SKM-1 treated with dmso at 0.1 percent for 144 hours (cell line): ENCODE data around the gene ANKRD13A.
"Not testable (repeated sequence)": the region's sequence is repeated elsewhere in the genome, so short reads cannot be mapped to it uniquely, and the experiment has no call there.

ENCODE experiments used
- DNase-seq: peaks from one replicate; lab custom pipeline; 2025; ENCODE audit not compliant: unreplicated experiment; lab: John Stamatoyannopoulos, UW

Gene ANKRD13A

DNA sequence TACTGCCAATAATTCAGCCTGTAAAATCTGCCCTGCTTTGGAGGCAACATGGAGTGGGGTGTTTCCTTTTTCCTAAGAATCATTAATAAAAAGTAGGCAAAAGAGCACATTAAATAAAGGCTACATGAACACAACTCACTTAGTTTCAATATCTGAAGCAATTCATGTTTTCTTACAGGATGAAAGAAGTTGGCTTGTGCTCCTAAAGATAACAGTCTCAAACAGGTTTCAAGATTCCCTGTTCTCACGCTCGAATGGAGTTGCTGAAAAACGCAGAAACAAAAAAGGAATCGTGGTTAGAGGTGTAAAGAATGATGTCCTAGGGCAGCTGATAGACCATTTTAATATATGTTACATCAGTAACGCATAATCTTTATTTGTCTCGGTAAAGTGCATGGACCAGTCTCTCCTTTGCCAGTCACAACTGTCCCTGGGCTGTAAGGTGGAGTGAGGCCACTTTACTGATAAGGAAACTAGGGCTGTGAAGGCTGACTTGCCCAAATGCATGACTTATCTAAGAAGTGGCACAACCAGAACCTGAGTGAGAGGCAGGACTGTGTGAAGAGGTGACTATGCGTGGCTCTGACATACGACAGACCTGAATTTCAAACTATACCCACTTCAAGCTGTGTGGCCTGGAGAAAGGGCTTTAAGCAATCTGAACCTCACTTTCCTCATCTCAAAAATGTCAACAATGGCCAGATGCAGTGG is 15.6 kb upstream of the ANKRD13A start:
- no peak for DNase-seq

DNA sequence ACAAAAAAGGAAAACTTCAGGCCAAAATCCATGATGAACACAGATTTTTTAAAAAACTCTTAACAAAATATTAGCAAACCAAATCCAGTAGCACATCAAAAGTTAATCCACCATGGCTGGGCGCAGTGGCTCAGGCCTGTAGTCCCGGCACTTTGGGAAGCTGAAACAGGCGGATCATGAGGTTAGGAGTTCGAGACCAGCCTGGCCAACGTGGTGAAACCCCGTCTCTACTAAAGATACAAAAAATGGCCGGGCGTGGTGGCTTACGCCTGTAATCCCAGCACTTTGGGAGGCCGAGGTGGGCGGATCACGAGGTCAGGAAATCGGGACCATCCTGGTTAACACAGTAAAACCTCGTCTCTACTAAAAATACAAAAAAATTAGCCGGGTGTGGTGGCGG is 13.0 kb upstream of the ANKRD13A start:
- not testable (repeated sequence) for DNase-seq

DNA sequence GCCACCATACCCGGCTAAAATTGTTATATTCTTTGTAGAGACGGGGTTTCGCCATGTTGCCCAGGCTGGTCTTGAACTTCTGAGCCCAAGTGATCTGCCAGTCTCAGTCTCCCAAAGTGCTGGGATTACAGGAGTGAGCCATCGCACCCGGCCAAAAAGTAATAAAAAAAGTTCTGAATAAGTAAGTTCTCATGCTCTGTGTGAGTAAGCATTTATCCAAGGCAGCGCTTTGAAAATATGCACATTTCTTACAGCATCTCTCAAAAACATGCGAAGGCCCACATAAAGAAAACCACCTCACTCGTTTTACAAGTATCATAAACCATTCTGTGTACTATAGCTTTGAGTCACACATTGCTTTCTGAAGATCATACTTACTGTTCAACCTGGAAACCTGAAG is 11.6 kb upstream of the ANKRD13A start:
- DNase-seq: no peak

DNA sequence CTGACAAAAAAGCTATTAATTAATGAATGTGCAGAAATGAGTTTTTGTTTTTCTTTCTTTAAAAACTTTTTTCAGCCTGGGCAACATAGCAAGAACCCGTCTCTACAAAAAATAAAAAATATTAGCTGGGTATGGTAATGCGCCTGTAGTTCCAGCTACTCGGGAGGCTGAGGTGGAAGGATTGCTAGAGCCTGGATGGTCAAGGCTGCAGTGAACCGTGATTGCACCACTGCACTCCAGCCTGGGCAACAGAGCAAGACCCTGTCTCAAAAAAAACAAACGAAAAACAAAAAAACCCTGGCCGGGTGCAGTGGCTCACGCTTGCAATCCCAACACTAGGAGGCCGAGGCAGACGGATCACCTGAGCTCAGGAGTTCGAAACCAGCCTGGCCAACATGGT is 11.0 kb upstream of the ANKRD13A start:
- no peak for DNase-seq

DNA sequence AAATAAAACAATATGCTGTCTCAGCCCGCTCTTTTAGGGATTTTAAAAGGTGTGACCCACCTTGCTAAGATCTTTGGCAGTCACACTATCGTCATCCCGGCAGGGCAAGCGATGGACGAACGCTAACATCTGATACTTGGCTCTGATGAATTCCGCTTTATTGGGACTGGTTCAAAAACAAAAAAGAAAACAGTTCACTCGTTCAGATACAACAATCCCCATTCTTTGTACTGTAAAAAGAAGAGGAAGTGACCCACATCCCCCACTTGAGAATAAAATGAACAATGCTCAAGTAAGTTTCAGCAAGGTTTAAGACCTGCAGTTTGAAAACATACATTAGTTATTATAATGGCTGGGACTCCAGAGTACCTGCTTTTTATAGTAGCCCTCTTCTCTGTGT is 10.3 kb upstream of the ANKRD13A start:
- no peak for DNase-seq

DNA sequence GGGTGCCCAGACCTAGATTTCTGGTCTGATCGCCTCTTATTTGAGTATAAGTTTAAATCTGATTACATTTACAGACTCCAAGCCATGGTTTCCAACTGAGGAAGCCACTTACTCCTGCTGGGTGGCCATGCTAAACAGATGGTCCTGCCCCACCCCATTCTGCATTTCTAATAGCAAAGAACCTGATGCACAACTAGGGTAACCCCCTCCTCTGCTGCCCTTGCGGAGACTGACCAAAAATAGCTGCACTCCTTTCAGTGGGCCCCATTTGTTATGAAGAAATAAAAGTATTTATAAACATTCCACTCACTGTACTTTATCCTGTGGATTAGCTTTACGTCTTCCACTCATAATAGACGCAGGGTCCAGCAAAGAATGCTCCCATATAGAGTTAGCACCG is 9.8 kb upstream of the ANKRD13A start:
- no peak for DNase-seq

DNA sequence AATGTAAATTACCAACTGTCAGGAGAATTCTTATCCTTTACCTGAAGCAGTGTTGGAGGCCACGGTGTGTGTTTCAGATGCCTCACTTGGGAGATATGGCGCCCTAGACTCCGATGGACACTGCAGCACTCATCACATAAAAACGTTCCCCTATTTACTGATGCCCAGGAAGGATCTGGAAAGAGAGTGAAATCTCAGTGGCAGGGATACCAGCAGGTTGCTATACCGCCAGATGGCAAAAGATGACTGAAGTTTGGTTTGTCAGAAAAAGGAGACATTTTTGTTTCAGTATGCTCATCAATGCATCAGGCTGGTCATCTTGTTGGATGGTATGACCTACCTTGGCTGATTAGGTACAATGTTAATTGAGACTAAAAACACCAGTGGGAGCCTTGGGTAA is 7.6 kb upstream of the ANKRD13A start:
- no peak for DNase-seq

DNA sequence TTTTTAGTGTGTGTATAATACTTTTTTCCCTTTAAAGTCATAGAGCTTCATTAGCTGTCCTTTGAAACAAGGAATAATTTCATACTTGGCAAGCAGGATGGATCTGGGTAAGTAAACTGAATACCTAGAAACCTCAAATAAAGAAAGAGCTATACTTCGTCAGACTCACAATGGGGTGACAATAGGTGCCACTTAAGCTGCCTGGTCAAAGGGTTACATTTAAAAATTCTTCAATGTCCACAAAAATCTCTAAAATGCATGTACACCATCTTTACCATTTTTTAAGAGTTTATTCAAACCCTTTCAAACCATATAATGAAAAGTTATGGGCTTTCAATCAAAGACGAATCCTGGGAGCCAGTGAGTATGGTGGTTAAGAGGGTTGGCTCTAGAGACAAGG is 6.1 kb upstream of the ANKRD13A start:
- no peak for DNase-seq

DNA sequence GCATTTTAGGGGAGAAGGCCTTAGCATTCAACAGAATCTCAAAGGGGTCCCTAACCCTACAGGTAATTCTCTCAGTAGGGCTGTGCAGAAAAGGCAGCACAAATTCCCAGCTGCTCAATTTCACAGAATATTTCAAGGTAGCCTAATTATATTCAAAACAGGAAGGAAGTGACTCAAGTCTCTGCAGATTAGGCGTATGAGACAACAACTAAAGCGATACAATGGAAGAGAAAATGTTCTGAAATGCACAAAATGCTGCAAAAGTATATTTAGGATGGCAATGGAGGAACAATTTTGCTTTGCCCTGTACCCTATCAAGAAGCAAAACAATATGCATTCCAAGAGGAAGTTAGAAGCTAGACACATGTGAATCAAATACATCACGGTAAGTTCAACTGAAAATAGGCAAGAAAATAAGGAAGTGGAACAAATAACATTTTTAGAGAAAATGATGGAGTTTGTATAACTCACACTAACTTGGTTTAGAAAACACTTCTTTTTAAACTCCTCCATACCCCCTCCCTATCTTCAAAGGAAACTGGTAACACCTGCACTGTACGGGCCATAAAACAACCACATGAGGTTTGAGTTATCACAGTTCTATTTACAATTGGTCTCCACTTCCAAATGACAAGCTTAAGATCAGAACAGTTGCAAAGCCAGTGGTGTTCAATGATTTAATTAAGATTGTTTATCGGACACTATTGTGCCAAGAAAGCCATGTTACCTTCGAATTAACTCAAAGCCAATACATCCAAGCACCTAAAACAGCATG is 4.6 kb upstream of the ANKRD13A start:
- DNase-seq: peak; percentile 18

DNA sequence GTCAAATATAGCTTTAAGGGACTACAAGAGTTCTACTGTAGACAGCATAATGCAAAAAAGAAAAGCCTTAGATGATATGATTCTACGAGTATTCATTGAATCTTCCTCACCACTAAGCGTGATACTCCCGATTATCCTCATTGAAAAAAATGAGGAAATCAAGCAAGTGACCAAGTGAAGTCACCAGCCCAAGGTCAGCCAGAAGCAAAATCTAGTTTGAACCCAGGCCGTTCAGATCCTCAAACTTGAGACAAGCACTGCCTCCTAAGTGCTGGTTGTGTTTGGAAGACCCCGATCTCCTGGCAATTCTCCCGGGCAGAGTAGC is 3.9 kb upstream of the ANKRD13A start:
- DNase-seq: no peak

DNA sequence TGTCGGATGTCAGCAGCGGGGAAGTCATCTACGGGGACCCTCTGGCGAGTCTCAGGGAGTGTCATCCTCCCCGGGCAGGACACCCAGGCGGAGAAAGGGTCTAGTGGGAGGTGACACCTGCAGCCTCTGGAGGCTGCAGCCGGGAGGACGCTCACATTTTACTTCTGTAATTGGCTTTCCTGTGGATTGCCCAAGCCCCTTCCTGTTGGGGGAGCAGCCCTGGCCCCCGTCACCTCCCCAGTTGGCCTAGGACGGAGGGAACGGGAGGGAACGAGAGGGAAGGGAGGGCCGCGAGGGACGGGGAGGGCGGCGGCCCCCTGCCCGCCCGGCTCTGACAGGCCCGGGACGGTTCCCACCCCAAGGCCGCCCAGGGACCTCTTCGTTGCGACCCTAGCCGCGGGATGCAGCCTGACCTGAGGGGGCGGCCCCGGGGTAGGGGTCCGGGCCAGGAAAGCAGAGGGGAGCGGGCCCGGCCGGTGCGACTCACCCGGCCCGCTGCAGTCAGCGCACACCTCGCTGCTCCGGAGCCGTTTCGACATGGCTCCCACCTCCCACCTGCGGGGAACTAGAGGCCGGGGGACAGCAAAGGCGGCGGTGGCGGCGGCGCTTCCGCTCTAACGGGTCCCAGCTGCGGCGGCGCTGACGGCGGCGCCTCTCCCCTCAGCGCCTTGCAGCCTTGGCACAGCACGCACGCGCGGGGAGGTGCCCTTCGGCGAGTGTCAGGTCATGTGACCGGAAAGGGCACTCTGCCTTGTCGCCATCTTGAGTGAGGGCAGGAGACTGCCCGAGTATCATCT is 3.3 kb upstream of the ANKRD13A start, which contains the start of gene GIT2:
Gene GIT2, minus strand, starts transcription at position 683 of the 797 bp plus-strand sequence. Its CDS starts 144 bp downstream, at position 539.
- DNase-seq: peak; percentile 72

DNA sequence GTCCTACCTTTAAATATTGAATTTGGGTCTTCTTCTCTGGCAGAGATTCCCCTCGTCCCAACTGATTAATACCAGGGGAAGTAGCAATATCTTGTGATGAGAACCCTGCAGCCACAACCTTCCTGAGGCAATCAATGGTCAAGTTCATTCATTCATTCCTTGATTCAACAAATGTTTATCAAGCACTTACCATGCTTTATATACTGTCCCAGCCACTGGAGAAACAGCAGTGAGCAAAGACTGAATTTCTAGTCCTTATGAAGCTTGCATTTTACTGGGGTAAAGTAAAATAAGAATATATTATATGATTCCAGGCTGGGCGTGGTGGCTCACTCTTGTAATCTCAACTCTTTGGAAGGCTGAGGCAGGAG is 2.8 kb upstream of the ANKRD13A start:
- DNase-seq: no peak

DNA sequence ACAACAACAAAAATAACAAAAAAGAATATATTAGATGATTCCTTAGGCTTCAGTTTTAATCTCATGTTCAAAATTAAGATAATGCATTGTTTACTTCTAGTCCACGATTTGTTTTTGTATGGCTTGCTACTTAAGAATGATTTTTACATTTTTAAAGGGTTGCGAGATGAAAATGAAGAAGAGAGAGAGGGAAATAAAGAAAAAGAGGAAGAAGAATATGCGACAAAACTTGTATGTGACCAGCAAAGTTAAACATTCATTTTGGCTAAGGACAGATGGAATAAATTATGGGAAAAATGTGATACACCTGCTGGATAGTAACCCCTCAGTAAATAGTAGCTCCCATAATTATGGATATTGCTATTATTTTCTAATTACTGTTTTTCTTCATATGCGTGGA is 1.8 kb upstream of the ANKRD13A start:
- no peak for DNase-seq

DNA sequence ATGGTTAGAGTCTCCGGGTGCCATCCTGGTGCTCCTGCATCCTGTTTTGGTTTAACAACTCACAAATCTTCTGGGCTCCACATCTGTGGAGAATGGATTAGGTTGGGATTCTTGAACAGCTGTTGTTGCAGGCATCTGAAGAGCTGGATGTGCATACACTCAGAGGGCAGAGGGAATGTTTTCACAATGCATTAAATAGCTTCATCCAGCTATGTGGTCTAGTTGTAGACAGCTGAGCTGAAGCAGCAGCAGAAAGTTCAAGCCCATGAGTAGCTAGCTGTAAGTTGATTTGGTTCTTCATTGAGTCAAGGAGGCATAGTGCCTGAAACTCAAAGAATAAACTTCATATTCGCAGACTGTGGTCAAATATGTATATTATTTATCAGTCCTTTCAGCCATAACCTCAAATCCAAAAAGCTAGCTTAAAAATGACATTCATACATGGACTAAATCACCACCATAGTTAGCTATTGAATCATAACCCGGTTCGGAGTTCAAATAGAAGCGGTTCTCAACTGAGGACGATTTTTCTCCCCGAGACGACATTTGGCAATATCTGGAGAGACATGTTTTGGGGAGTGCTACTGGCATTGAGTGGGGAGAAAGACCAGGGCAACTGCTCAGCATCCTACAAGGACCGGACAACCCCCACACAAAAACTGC is 858 bp upstream of the ANKRD13A start:
- DNase-seq: no peak

DNA sequence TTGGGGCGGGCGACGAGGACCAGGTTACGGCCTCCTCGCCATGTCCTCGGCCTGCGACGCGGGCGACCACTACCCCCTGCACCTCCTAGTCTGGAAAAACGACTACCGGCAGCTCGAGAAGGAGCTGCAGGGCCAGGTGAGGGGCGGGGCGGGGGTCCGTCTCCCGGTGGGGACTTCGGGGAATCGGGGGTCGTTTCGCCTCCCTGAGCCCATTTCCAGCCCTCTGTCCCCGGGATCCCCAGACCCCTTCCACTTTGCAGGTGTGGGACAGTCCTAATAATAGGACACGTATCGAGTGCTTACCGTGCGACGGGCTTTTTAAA is 380 bp downstream of the ANKRD13A start:
- no peak for DNase-seq

DNA sequence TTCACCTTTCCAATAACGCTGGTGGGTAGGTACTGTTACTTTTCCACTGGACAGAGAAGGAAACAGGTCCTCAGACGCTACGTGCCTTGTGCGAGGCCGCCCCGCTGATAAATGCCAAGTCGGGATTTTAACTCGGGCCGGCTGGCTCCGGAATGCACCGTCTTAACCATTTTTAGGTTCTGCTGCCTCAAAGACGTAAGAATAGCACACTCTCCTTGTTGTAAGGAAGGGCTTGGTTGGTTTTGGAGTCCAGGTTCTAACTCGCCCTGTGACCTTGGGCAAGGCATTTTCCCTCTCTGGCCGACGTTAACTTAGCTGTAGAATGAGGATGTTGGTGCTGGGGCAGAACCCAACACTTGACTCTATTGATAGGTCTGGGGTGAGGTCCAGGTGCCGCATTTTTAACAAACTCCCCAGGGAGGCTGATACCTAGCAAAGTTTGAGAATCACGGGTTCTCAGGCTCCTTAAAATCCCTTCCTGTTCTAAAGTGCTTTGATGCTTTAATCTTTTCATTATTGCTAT is 814 bp downstream of the ANKRD13A start:
- no peak for DNase-seq

DNA sequence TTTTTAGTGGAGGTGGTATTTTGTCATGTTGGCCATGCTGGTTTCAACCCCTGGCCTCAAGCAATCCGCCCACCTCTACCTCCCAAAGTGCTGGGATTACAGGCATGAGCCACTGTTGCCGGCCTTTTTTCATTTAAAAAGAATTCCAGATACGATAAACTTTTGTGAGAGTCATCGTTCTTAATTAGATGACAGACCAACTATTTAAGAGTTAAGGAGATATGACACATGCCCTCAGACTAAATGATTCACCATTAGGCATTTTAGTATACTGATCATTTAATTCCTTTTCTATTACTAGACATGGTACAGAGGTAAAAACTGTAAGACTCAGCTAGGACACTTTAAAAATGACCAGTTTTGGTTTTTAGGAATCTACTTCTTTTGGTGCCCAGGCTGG is 2.4 kb downstream of the ANKRD13A start:
- no peak for DNase-seq

DNA sequence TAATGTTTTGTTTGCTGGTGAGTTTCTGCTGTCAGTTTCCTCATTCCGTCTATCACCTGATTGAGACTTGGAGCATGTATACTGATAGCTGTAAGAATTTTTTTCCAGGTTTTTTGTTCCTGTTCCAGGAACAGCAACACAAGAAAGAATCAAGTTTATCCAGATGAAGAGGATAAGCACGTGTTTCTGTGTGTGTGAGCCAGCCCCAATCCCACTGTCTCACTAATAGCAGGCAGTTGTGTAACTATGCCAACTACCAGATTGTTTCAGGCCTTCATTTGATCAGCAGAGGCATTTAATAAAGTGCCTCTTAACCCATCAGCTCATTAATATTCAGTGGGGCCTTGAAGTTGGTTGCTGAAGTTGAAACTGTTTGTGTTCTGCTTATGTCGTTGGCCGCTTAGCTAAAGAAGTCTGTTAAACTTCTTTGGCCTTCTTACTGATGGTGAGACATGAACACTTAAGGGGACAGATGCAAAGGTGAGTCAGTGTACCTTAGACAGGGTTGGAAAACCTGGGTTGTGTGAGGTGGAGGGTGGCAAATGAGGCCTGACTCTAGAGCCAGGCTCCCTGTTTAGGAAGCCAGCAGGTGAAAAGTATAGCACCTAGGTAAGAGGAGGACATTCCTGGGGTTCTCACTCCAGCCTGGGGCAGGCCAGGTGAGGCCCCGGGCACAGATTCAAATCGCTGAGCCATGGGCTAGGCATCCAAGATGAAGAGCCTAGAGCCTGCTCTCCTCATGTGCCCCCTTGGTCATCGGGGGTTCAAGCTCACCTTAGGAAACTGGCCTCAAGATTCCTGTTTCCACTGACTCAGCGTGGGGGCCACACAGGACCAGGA is 3.7 kb downstream of the ANKRD13A start:
- no peak for DNase-seq

DNA sequence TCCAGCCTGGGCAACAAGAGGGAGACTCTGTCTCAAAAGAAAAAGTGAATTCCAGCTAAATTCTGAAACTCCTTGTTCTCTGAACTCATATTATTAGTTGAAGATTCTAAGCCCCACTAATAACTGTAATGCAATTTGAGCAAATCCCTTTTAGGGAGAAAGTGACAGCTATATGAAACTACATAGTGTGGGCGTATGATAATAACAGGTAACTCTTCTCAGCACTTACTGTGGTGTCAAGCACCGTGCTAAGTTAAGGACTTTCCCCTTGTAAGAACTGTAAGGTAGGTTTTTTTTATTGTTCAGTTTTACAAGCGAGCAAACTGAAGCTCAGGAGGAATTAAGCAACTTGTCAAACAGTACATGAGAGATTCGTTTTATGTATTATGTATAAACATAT is 5.4 kb downstream of the ANKRD13A start:
- DNase-seq: no peak

DNA sequence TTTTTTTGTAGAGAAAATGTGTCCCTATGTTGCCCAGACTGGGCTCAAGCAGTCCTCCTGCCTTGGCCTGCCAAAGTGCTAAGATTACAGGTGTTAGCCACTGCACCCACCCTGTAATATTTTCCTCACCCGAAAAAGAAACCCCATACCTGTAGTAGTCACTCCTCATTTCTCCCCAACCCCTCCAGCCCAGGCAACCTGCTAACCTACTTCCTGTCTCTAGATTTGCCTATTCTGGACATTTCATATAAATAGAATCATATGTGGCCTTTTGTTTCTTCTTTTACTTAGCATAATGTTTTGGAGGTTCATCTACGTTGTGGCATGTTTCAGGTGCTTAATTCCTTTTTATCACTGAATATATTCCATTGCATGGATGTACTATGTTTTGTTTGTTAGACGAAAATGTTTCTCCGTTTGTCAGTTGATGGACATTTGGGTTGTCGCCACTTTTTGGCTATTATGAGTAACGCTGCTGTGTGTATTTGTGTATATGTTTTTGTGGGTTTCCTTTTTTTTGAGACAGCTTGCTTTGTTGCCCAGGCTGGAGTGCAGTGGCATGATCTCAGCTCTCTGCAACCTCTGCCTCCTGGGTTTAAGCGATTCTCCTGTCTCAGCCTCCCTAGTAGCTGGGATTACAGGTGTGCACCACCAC is 6.2 kb downstream of the ANKRD13A start:
- no peak for DNase-seq
